K562 (cell line): ENCODE results near the gene PCID2. TPM values are rescaled to one million over a fixed set of nuclear protein-coding genes. Genes with fewer than 3 reads are reported as not detected.

Experiments used
- ATAC-seq: fragments of 200-7000 bp; cut with Tn5 transposase; 3 replicates; pipeline ENCODE4 v1.9.1; 2020; ENCODE audit warnings: moderate library complexity
- BruUV-seq: library from RNA; stranded (reverse); fragments of 400-500 nt; replicated peaks from 2 replicates; lab custom pipeline; 2021; lab: Mats Ljungman, UMichigan
- CTCF ChIA-PET: fragments of 300-600 bp; formaldehyde crosslinking; extraction: SDS; loops from one replicate; lab custom pipeline; 2021; ENCODE audit warnings: low intra/inter-chr PET ratio; lab: Yijun Ruan, JAX
- POLR2A ChIA-PET: fragments of 300-600, 350-650 bp; sonication (Branson Sonifier 250); formaldehyde crosslinking; extraction: SDS; loops from one replicate; lab custom pipeline; 2021; ENCODE audit warnings: antibody characterized with exemption, inconsistent platforms; lab: Yijun Ruan, JAX
- DNase-seq, 4 experiments: peaks; one replicate each; pipeline versions ENCODE4 v3.0.0 to v3.0.0-alpha.2; 2011 to 2018; ENCODE audit warnings: low spot score in 3 of 4, mixed read lengths in 3 of 4; ENCODE audit errors: extremely low read depth in 1 of 4
- FAIRE-seq: peaks from 2 replicates; lab custom pipeline; 2011; peaks lifted over from hg19 to GRCh38; lab: Jason Lieb, UNC
- H2AFZ ChIP-seq: 2 replicates; pipeline ENCODE4 v1.6.0; 2011; ENCODE audit warnings: low read depth, low read length, control low read depth, inconsistent platforms
- H3K27ac ChIP-seq: fragments of 200-600 bp; 3 replicates; pipeline ENCODE4 v1.8.0; 2011; ENCODE audit warnings: low read depth, mild to moderate bottlenecking, control low read depth, inconsistent platforms, low read length, moderate library complexity, mixed read lengths; ENCODE audit errors: extremely low read depth
- H3K27me3 ChIP-seq, 2 experiments: fragments of 300-600 bp in 1 of 2; 2 replicates in 1 of 2; 3 replicates in 1 of 2; pipeline versions ENCODE4 v1.6.0 to v1.8.0; 2011; ENCODE audit warnings: inconsistent platforms in 2 of 2, low read length in 2 of 2, mild to moderate bottlenecking in 1 of 2, mixed read lengths in 1 of 2, moderate library complexity in 1 of 2; ENCODE audit not compliant: control insufficient read depth in 2 of 2, insufficient read depth in 2 of 2
- H3K36me3 ChIP-seq: fragments of 300-600 bp; 3 replicates; pipeline ENCODE4 v1.8.0; 2011; ENCODE audit warnings: mild to moderate bottlenecking, low read length, inconsistent platforms; ENCODE audit not compliant: control insufficient read depth, insufficient read depth
- H3K4me1 ChIP-seq, 2 experiments: fragments of 200-600 bp in 1 of 2; replicated peaks in 1 of 2; 2 replicates in 1 of 2; 3 replicates in 1 of 2; pipeline versions ENCODE4 v1.5.1 to v1.8.0; 2011; ENCODE audit warnings: inconsistent platforms in 2 of 2, low read length in 2 of 2, mild to moderate bottlenecking in 1 of 2, mixed read lengths in 1 of 2, moderate library complexity in 1 of 2; ENCODE audit not compliant: control insufficient read depth in 2 of 2, insufficient read depth in 2 of 2
- H3K4me2 ChIP-seq: 2 replicates; pipeline ENCODE4 v1.6.1; 2011; ENCODE audit warnings: low read length, control low read depth, inconsistent platforms, mixed read lengths; ENCODE audit not compliant: insufficient read depth
- H3K4me3 ChIP-seq: fragments of 200-600 bp; sonication (generic), shearing (Covaris generic); 2 replicates; pipeline ENCODE4 v1.5.1; 2016; ENCODE audit warnings: control low read depth, inconsistent platforms
- H3K79me2 ChIP-seq: fragments of 200-600 bp; 3 replicates; pipeline ENCODE4 v1.8.0; 2011; ENCODE audit warnings: low read length, inconsistent platforms; ENCODE audit not compliant: control insufficient read depth, insufficient read depth
- H3K9ac ChIP-seq, 2 experiments: 2 replicates each; pipeline versions ENCODE4 v1.6.0 to v1.6.1; 2011; ENCODE audit warnings: low read depth in 2 of 2, low read length in 2 of 2, control low read depth in 1 of 2, inconsistent platforms in 1 of 2, mild to moderate bottlenecking in 1 of 2, mixed read lengths in 1 of 2; ENCODE audit not compliant: insufficient read depth in 1 of 2
- H3K9me1 ChIP-seq: one replicate; pipeline ENCODE4 v1.6.0; 2011; ENCODE audit warnings: inconsistent platforms, mild to moderate bottlenecking, low read length, moderate library complexity; ENCODE audit not compliant: control insufficient read depth, insufficient read depth
- H3K9me3 ChIP-seq: replicated peaks from 2 replicates; pipeline ENCODE4 v1.5.1; 2011; ENCODE audit warnings: low read depth, low read length, inconsistent platforms; ENCODE audit not compliant: control insufficient read depth, insufficient read depth
- H4K20me1 ChIP-seq: replicated peaks from 2 replicates; pipeline ENCODE4 v1.6.1; 2011; ENCODE audit warnings: low read length, inconsistent platforms, mixed read lengths; ENCODE audit not compliant: control insufficient read depth, insufficient read depth
- CHD4 ChIP-seq: fragments of 200-600 bp; sonication (generic); IDR thresholded peaks from 3 replicates; pipeline ENCODE4 v1.6.1; 2012; ENCODE audit warnings: low read depth, mild to moderate bottlenecking, mixed read lengths, low read length, inconsistent platforms; ENCODE audit not compliant: insufficient read depth, insufficient replicate concordance, poor library complexity, severe bottlenecking
- CREB3 ChIP-seq: fragments of 450-650 bp; conservative IDR thresholded peaks from 2 replicates; pipeline ENCODE4 v1.6.1; 2016; ENCODE audit warnings: missing genetic modification characterization, low read depth, mild to moderate bottlenecking, missing compliant biosample characterization, moderate library complexity
- ELF1 ChIP-seq: fragments of 200-800 bp; sonication (Bioruptor generic); IDR thresholded peaks from 2 replicates; pipeline ENCODE4 v1.6.1; 2016; ENCODE audit warnings: missing genetic modification characterization, missing compliant biosample characterization
- EWSR1 ChIP-seq: fragments of 450-650 bp; IDR thresholded peaks from 2 replicates; pipeline ENCODE4 v1.6.1; 2018; ENCODE audit warnings: borderline replicate concordance, mild to moderate bottlenecking, low read depth, moderate library complexity; ENCODE audit not compliant: partially characterized antibody
- L3MBTL2 ChIP-seq: fragments of 450-650 bp; IDR thresholded peaks from 2 replicates; pipeline ENCODE4 v1.6.1; 2016; ENCODE audit warnings: mild to moderate bottlenecking, moderate library complexity
- NR1H2 ChIP-seq: sonication (generic); formaldehyde crosslinking; IDR thresholded peaks from 2 replicates; pipeline ENCODE4 v1.4.0; 2020; ENCODE audit warnings: mild to moderate bottlenecking, missing genetic modification reagents
- POLR2AphosphoS5 ChIP-seq: IDR thresholded peaks from 2 replicates; pipeline ENCODE4 v1.6.1; 2011; ENCODE audit warnings: mild to moderate bottlenecking, low read depth, low read length, moderate library complexity; ENCODE audit not compliant: control insufficient read depth, insufficient read depth
- RAD21 ChIP-seq, 2 experiments: fragments of 250-450 bp in 1 of 2; fragments of 450-650 bp in 1 of 2; sonication (Bioruptor Pico) in 1 of 2; formaldehyde crosslinking in 1 of 2; IDR thresholded peaks in 1 of 2; conservative IDR thresholded peaks in 1 of 2; 2 replicates each; pipeline versions ENCODE4 v1.4.0 to v1.8.0; 2020 to 2022; ENCODE audit warnings: mild to moderate bottlenecking in 2 of 2, moderate library complexity in 1 of 2
- RBM14 ChIP-seq: fragments of 200-400 bp; formaldehyde crosslinking; IDR thresholded peaks from 2 replicates; pipeline ENCODE4 v1.6.1; 2018; ENCODE audit warnings: low read depth, mild to moderate bottlenecking, low read length, moderate library complexity, borderline replicate concordance; ENCODE audit not compliant: insufficient read depth
- RBM39 ChIP-seq: fragments of 200-400 bp; formaldehyde crosslinking; optimal IDR thresholded peaks from 2 replicates; pipeline ENCODE3; 2018; ENCODE audit warnings: low read depth, low read length
- SMAD4 ChIP-seq: fragments of 250-450 bp; sonication (Bioruptor Pico); conservative IDR thresholded peaks from 2 replicates; pipeline ENCODE4 v1.8.0; 2021; ENCODE audit warnings: inconsistent platforms, mild to moderate bottlenecking, moderate library complexity
- ZNF263 ChIP-seq: sonication (generic); formaldehyde crosslinking; IDR thresholded peaks from 2 replicates; pipeline ENCODE4 v1.8.0; 2022; ENCODE audit warnings: mild to moderate bottlenecking, missing genetic modification reagents, borderline replicate concordance
- ZNF436 ChIP-seq: fragments of 250-450, 450-650 bp; sonication (Bioruptor Pico); formaldehyde crosslinking; IDR thresholded peaks from 2 replicates; pipeline ENCODE4 v1.7.0; 2020; ENCODE audit warnings: mild to moderate bottlenecking
- WGBS: fragments of 100-300 bp; shearing (Covaris generic); methylation state at CpG from one replicate; pipeline ENCODE4 v1.1.6; 2016; ENCODE audit warnings: low coverage, mixed read lengths; ENCODE audit not compliant: insufficient coverage; ENCODE audit errors: missing lambda C conversion rate; 5-methylcytosine and 5-hydroxymethylcytosine counted together
- in situ Hi-C: fragments of 300-500 bp; cut with MboI; formaldehyde crosslinking; loops from 4 replicates; pipeline ENCODE4 v1.15.0; 2018; ENCODE audit warnings: inconsistent platforms, mixed read lengths
- intact Hi-C: fragments of 100-400 bp; cut with micrococcal nuclease; formaldehyde crosslinking; loops from 2 replicates; pipeline ENCODE4 v1.14.2; 2022
- polyA plus RNA-seq, 8 experiments: library from polyadenylated mRNA; depleted of rRNA in 4 of 8; stranded (reverse) in 5 of 8; unstranded in 3 of 8; fragments of >200 nt; fragmentation: Nextera tagmentation in 2 of 8; fragmentation: Illumina TruSeq in 1 of 8; extraction: Ambion mirVana in 2 of 8; extraction: Trizol in 1 of 8; gene quantifications; 2 replicates each; pipeline versions ENCODE4 v1.2.1 to v1.2.3, GENCODE V29; 2011 to 2014; ENCODE audit warnings: inconsistent platforms in 1 of 8, missing spikeins in 1 of 8
- total RNA-seq, 7 experiments: library from RNA; depleted of rRNA in 6 of 7; stranded (reverse); fragments of >200 nt in 6 of 7; fragmentation: Illumina TruSeq in 2 of 7; extraction: Trizol in 2 of 7; gene quantifications; 2 replicates each; pipeline versions ENCODE4 v1.2.1 to v1.2.3, GENCODE V29; 2011 to 2021; ENCODE audit warnings: low replicate concordance in 1 of 7
- TF ChIP-seq, protein P1 (sequence below): sonication (generic); formaldehyde crosslinking; IDR thresholded peaks from 2 replicates; pipeline ENCODE4 v1.8.0; 2022; ENCODE audit warnings: missing genetic modification reagents, mild to moderate bottlenecking, borderline replicate concordance
- TF ChIP-seq, protein P2 (sequence below): fragments of 250-450 bp; sonication (Bioruptor Pico); IDR thresholded peaks from 2 replicates; pipeline ENCODE4 v1.8.0; 2022; ENCODE audit warnings: moderate library complexity, mild to moderate bottlenecking, inconsistent platforms
- TF ChIP-seq, protein P3 (sequence below): fragments of 250-450 bp; sonication (Bioruptor Pico); IDR thresholded peaks from 2 replicates; pipeline ENCODE4 v1.9.0; 2021; ENCODE audit warnings: mild to moderate bottlenecking

Gene PCID2
- total and polyA plus RNA-seq, 9 of the 15 experiments (the other 6 are each of a cell fraction or from before 2014, with no cell fraction given), result 39.6 to 117 (median 59.6) TPM

DNA sequence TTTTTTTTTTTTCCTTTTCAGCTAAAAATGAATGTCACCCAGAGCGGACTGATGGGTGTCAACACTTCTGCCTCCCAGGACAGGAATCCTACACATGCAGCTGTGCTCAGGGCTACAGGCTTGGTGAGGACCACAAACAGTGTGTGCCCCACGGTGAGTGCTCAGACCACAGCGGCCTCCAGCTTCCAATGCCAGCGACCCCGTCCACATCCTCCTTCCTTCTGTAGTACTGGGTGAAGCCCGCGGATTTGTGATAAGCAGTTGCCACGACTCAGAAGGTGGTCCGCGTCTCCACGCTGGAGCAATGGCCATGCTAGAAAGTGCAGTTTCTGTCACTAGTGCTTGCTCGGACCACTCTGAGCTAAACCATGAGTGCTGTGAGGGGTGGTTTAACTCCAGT is 44.0 kb downstream of the PCID2 start:
- Histone ChIP-seq H3K27me3 (no peaks in the 10 kb centered on the region), H3K9me1 (no peaks in the 10 kb centered on the region), H3K4me3 (no peak overlapping the region), H4K20me1 (no peaks in the 10 kb centered on the region), H3K36me3 (peaks cover 4% of the 10 kb centered on the region; the same call in 2 of the 3 replicates), H2AFZ (no peak overlapping the region), H3K9me3 (no peaks in the 10 kb centered on the region), H3K4me2 (no peak overlapping the region), H3K4me1 (peaks cover 0 to 15% of the 10 kb centered on the region in 2 experiments; a peak in 2 of 5 replicates)
- FAIRE-seq (no peak), DNase-seq (no peak), ATAC-seq (no peak)
- intact Hi-C loops (no loop called here), in situ Hi-C loops (no loop called here)
- CTCF ChIA-PET, result no interaction called here
- 62% methylated on average over 10 of the region's 12 CpGs for WGBS
- BruUV-seq, result no TSS peak
- TF ChIP-seq, protein P1, sequence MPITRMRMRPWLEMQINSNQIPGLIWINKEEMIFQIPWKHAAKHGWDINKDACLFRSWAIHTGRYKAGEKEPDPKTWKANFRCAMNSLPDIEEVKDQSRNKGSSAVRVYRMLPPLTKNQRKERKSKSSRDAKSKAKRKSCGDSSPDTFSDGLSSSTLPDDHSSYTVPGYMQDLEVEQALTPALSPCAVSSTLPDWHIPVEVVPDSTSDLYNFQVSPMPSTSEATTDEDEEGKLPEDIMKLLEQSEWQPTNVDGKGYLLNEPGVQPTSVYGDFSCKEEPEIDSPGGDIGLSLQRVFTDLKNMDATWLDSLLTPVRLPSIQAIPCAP (CRISPR knock-in tag), result no peak
- no peak for TF ChIP-seq ELF1
- no peak for TF ChIP-seq SMAD4 (CRISPR knock-in tag)
- TF ChIP-seq, protein P2, sequence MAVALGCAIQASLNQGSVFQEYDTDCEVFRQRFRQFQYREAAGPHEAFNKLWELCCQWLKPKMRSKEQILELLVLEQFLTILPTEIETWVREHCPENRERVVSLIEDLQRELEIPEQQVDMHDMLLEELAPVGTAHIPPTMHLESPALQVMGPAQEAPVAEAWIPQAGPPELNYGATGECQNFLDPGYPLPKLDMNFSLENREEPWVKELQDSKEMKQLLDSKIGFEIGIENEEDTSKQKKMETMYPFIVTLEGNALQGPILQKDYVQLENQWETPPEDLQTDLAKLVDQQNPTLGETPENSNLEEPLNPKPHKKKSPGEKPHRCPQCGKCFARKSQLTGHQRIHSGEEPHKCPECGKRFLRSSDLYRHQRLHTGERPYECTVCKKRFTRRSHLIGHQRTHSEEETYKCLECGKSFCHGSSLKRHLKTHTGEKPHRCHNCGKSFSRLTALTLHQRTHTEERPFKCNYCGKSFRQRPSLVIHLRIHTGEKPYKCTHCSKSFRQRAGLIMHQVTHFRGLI, result no peak
- TF ChIP-seq, protein P3, sequence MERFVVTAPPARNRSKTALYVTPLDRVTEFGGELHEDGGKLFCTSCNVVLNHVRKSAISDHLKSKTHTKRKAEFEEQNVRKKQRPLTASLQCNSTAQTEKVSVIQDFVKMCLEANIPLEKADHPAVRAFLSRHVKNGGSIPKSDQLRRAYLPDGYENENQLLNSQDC (CRISPR knock-in tag), result no peak
- TF ChIP-seq CHD4, result no peak
- TF ChIP-seq NR1H2, result no peak
- TF ChIP-seq L3MBTL2, result no peak
- TF ChIP-seq EWSR1, result no peak
- TF ChIP-seq ZNF436 (CRISPR knock-in tag), result no peak
- TF ChIP-seq POLR2AphosphoS5, result no peak
- no peak for TF ChIP-seq ZNF263 (CRISPR knock-in tag)
- no peak for TF ChIP-seq RAD21 (CRISPR knock-in tag; conservative IDR thresholded peaks at IDR 0.05 in 1 of 2, IDR thresholded peaks at IDR 0.05 in 1 of 2)
- no peak for TF ChIP-seq RBM14
- TF ChIP-seq RBM39, result no peak
- TF ChIP-seq CREB3 (tag), result no peak
- TF ChIP-seq, all 486 proteins: peak for 0
- Histone ChIP-seq H3K9ac (no peak overlapping the region), H3K27ac (no peak overlapping the region), H3K79me2 (no peaks in the 10 kb centered on the region)
- POLR2A ChIA-PET, result no interaction called here
